ENCODE data around the gene RCCD1.

Gene RCCD1

DNA sequence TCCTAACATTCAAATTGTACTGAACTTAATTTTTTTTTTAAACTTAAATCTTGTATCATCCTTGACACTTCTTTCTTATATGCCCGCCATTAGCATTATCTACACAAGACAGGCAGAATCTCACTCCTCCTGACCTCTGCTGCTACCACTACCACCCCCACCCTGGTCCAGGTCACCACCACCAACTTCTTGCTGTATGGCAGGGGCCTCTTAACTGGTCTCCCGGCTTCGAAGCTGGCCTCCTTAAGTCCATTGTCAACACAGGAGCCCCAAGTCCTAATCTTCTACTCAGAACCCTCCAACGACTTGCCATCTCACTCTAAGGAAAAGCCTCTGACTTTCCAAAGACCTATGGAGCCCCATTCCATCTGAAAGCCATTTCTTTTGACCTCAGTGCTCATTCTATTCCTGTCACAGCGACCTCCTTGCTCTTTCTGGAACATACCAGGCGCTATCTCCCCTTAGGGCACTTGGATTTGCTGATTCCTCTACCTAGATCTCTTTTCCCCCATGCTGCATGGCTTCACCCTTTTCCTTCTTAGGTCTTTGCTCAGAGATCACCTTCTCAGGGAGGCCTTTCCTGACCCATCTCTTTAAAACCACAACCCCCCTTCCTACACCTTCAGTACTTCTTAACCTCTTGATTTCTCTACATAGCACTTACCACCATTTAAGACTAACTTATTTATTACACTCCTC lies 37.1 kb downstream of the RCCD1 start:
- H3K4me3 ChIP-seq (ENCODE audit: low read depth, low read length): no peak overlapping the region
- no peak for TF ChIP-seq CTCF (IDR thresholded peaks at IDR 0.05; ENCODE audit: low read depth, low read length)
- DNase-seq (ENCODE audit: low read depth, low spot score): no peak
- in situ Hi-C loops (cut with HindIII; ENCODE audit: low sequenced_read_pairs): no loop called here

- DNase-seq (ENCODE audit: low read depth, low spot score): no peak
- in situ Hi-C loops (cut with HindIII; ENCODE audit: low sequenced_read_pairs): no loop called here
- no peak for TF ChIP-seq CTCF (IDR thresholded peaks at IDR 0.05; ENCODE audit: low read depth, low read length)
- H3K4me3 ChIP-seq (ENCODE audit: low read depth, low read length): peak overlapping the region; percentile 98
Measured at GRCh38 chr15:90994059-90994416, 39.4 kb downstream of the RCCD1 start.

GRCh38 chr15:90994417-90995311 lies 40.0 kb downstream of the RCCD1 start, which contains the start of gene PRC1:
PRC1 (minus strand) TSS chr15:90994535; CDS start chr15:90994417, 118 bp downstream.
- H3K4me3 ChIP-seq (ENCODE audit: low read depth, low read length): peak within 1 kb of the TSS; percentile 98
- in situ Hi-C loops (cut with HindIII; ENCODE audit: low sequenced_read_pairs): no loop called here
- no peak for TF ChIP-seq CTCF (IDR thresholded peaks at IDR 0.05; ENCODE audit: low read depth, low read length)
- peak; percentile 98 for DNase-seq (ENCODE audit: low read depth, low spot score)

DNA sequence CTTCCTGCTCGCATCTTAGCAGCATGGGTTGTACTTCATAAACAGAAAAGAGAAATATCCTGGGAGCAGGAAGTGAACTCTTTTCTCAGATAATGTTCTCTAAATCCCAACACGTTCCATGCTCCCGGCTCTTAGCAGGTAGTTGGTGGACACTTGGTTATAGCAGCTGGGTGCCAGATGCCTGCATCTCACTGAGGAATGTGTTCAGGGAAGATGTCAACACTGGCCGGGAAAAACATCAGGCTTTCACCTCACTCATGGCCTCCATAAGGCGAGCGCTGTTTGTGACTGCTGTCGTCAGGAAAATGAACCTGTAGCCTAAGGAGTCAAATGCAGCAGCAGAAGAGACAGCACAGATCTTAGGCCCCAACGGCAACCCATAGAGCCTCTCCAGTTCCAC lies 44.1 kb downstream of the RCCD1 start:
- in situ Hi-C loops (cut with HindIII; ENCODE audit: low sequenced_read_pairs): no loop called here
- no peak overlapping the region for H3K4me3 ChIP-seq (ENCODE audit: low read depth, low read length)
- DNase-seq (ENCODE audit: low read depth, low spot score): no peak
- TF ChIP-seq CTCF (IDR thresholded peaks at IDR 0.05; ENCODE audit: low read depth, low read length): no peak

GRCh38 chr15:91001209-91001608 lies 46.5 kb downstream of the RCCD1 start:
- no peak for TF ChIP-seq CTCF (IDR thresholded peaks at IDR 0.05; ENCODE audit: low read depth, low read length)
- DNase-seq (ENCODE audit: low read depth, low spot score): no peak
- in situ Hi-C loops (cut with HindIII; ENCODE audit: low sequenced_read_pairs): no loop called here
- H3K4me3 ChIP-seq (ENCODE audit: low read depth, low read length): no peak overlapping the region

GRCh38 chr15:91007266-91007665 lies 52.6 kb downstream of the RCCD1 start:
- no peak for DNase-seq (ENCODE audit: low read depth, low spot score)
- no peak for TF ChIP-seq CTCF (IDR thresholded peaks at IDR 0.05; ENCODE audit: low read depth, low read length)
- in situ Hi-C loops (cut with HindIII; ENCODE audit: low sequenced_read_pairs): no loop called here
- no peak overlapping the region for H3K4me3 ChIP-seq (ENCODE audit: low read depth, low read length)
